Activated naive CD4-positive, alpha-beta T cell treated with anti-CD3 and anti-CD28 coated beads, Interleukin-2, amount 50 U/mL, for 16 hours (primary cell): ENCODE data around the gene PCDHA12.
"Not testable (repeated sequence)": the region's sequence is repeated elsewhere in the genome, so short reads cannot be mapped to it uniquely, and the experiment has no call there.

ENCODE experiments used
- DNase-seq: peaks from one replicate; pipeline ENCODE4 v3.0.0-alpha.2; 2020

PCDHA12 gene

GRCh38 chr5:140862441-140863295 is 12.4 kb upstream of the PCDHA12 start:
- no peak for DNase-seq

- no peak for DNase-seq
Measured at GRCh38 chr5:140868721-140869554, 6.2 kb upstream of the PCDHA12 start, which contains the start of gene PCDHA11. TSS of gene PCDHA11 (plus strand) at chr5:140868957. CDS start at chr5:140869104, 147 bp downstream.

DNA sequence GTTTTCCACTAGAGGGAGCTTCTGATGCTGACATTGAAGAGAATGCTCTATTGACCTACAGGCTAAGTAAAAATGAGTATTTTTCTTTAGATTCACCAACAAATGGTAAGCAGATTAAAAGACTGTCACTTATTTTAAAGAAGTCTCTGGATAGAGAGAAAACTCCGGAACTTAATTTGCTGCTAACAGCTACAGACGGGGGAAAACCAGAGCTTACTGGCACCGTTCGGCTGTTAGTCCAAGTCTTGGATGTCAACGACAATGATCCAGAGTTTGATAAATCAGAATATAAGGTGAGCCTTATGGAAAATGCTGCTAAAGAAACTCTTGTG is 5.6 kb upstream of the PCDHA12 start:
- DNase-seq, result no peak

DNA sequence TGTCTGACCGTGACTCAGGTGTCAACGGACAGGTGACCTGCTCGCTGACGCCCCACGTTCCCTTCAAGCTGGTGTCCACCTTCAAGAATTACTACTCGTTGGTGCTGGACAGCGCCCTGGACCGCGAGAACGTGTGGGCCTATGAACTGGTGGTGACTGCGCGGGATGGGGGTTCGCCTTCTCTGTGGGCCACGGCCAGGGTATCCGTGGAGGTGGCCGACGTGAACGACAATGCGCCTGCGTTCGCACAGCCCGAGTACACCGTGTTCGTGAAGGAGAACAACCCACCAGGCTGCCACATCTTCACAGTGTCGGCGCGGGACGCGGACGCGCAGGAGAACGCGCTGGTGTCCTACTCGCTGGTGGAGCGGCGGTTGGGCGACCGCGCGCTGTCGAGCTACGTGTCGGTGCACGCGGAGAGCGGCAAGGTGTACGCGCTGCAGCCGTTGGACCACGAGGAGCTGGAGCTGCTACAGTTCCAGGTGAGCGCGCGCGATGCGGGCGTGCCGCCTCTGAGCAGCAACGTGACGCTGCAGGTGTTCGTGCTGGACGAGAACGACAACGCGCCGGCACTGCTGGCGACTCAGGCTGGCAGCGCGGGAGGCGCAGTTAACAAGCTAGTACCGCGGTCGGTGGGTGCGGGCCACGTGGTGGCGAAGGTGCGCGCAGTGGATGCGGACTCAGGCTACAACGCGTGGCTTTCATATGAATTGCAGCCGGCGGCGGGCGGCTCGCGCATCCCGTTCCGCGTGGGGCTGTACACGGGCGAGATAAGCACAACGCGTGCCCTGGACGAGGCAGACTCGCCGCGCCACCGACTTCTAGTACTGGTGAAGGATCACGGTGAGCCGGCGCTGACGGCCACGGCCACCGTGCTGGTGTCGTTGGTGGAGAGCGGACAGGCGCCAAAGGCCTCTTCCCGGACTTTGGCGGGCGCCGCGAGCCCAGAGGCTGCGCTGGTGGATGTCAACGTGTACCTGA is 4.6 kb upstream of the PCDHA12 start:
- no peak for DNase-seq

GRCh38 chr5:140876541-140877261 is 1.6 kb downstream of the PCDHA12 start:
- DNase-seq, result not testable (repeated sequence)

- no peak for DNase-seq
Measured at GRCh38 chr5:140877262-140877581, 2.1 kb downstream of the PCDHA12 start.

GRCh38 chr5:140881889-140882590 is 6.9 kb downstream of the PCDHA12 start, which contains the start of gene PCDHA13:
TSS of gene PCDHA13 (plus strand) at chr5:140882124. CDS start at chr5:140882269, 145 bp downstream.
- no peak for DNase-seq

- DNase-seq, result no peak
Measured at GRCh38 chr5:140882591-140882899, 7.4 kb downstream of the PCDHA12 start.

DNA sequence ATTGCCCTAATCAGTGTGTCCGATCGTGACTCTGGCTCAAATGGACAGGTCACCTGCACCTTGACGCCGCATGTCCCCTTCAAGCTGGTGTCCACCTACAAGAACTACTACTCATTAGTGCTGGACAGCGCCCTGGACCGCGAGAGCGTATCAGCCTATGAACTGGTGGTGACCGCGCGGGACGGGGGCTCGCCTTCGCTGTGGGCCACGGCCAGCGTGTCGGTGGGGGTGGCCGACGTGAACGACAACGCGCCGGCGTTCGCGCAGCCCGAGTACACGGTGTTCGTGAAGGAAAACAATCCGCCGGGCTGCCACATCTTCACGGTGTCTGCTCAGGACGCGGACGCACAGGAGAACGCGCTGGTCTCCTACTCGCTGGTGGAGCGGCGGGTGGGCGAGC is 8.3 kb downstream of the PCDHA12 start:
- DNase-seq, result no peak

- DNase-seq, result no peak
Measured at GRCh38 chr5:140883927-140884697, 9.0 kb downstream of the PCDHA12 start.

GRCh38 chr5:140916325-140916724 is 41.2 kb downstream of the PCDHA12 start:
- no peak for DNase-seq

DNA sequence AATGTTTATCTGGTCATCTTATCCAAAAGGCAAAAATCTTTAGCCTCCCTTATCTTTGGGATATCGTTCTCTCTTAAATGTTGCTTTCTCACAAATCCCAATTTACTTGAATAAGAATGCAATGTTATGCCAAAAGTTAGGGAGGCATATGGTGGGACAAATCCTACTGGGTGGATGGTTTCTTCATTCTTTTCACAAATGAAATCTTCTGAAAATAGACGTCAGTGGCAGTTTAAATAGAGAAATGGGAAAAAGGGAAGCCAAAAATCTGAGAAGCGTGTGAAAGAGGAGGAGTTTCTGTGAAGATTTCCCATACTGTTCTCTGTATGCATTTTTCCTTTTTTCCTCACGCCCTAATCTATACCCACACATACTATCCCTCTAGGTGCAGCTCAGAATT is 48.5 kb downstream of the PCDHA12 start:
- DNase-seq, result no peak

DNA sequence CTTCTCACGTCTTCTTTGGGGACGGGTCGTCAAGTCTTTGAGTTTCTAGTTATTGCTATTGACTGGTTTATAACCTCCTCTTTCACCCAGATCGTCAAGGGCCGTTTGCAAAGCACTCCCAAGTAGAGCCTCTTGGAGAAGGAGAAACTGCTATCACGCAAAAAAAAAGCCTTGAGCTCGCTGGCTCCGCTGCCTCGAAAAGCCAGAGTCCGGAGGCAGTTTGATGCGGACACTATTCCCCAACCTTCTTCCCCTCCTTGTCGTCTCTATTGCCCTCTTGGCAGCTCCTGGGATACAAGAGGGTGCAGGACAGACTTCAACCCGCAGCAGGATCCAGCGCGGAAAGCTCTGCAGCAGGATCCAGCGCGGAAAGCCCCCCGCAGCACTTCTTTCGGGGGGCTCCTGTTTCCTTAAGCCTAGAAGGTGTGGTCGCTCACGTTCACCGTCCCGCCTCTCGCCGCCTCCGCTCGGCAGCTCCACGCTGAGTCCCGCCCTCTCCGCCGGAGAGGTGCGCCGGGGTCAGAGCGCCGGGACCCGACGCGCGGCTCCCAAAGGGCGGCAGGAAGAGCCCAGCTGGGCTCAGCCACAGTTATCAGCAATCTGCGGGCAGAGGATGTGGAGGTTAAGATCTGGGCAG is 50.8 kb downstream of the PCDHA12 start, which contains the start of gene PCDHAC1:
TSS of gene PCDHAC1 (plus strand) at position 494 of the 637 bp plus-strand sequence. CDS start 594 bp downstream, outside the sequence.
- no peak for DNase-seq

DNA sequence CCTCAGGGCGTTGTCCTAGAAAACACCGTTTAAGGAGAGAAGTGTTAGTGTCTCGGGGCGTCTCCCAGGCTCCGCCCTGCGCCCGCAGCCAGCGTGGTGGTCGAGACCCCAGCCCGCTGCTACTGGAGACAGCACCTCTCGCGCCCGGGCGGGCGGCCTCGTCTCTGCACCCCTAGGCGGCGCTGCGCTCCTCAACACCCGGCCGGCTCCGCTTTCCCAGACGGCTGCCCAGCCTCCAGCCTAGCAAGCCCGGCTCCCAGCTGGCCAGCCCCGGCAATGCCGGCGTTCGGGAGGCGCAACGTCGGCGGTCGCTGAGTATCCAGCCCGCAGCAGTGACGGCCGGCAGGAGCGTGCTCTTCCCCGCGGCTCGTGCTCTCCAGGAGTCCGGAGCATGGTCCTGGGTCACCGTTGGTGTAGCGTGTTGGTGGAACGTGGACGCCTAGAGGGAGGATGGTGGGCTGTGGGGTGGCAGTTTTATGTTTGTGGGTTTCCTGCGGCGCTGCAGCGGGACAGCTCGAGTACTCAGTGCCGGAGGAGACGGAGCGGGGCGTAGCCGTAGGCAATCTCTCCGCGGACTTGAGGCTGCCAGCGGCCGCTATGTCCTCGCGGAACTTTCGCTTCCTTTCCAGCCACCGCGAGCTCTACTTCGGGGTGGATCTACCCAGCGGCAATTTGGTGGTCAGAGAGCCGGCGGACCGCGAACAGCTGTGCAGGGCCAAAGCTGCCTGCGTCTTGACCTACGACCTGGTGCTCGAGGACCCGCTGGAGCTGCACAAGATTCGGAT is 51.5 kb downstream of the PCDHA12 start:
- DNase-seq, result peak; percentile 24

DNA sequence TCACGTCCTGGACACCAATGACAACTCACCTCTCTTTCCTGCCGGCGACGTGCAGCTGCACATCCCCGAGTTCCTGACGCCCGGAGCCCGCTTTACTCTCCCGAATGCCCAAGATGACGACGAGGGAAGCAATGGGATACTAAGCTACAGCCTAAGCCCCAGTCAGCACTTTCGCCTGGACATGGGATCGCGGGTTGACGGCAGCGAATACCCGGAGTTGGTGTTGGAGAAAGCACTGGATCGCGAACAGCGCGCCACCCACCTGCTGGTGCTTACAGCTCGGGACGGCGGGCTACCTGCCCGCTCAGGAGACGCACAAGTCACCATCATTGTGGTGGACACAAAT is 52.1 kb downstream of the PCDHA12 start:
- no peak for DNase-seq
